Neuronal stem cell (in vitro differentiated cells): Measurements from ENCODE around the gene G3BP2.

Experiments used
- DNase-seq: peaks from one replicate; pipeline ENCODE4 v3.0.0-alpha.2; 2013; ENCODE audit warnings: low spot score
- H2AFZ ChIP-seq: one replicate; pipeline ENCODE4 v1.6.1; 2013; ENCODE audit warnings: mild to moderate bottlenecking, low read length, inconsistent platforms
- H2AK5ac ChIP-seq: 2 replicates; pipeline ENCODE4 v1.6.1; 2013; ENCODE audit warnings: low read depth, mild to moderate bottlenecking, inconsistent platforms, low read length, moderate library complexity, mixed read lengths
- H2BK120ac ChIP-seq: 2 replicates; pipeline ENCODE4 v1.6.1; 2013; ENCODE audit warnings: low read depth, mild to moderate bottlenecking, inconsistent platforms, low read length, moderate library complexity, mixed read lengths
- H2BK12ac ChIP-seq: one replicate; pipeline ENCODE4 v1.6.1; 2013; ENCODE audit warnings: low read length, inconsistent platforms
- H2BK15ac ChIP-seq: 2 replicates; pipeline ENCODE4 v1.6.1; 2013; ENCODE audit warnings: mild to moderate bottlenecking, low read length, inconsistent platforms, mixed read lengths
- H2BK5ac ChIP-seq: one replicate; pipeline ENCODE4 v1.6.1; 2013; ENCODE audit warnings: inconsistent platforms, mild to moderate bottlenecking, low read length, moderate library complexity
- H3K14ac ChIP-seq: one replicate; pipeline ENCODE4 v1.6.1; 2013; ENCODE audit warnings: low read length, inconsistent platforms
- H3K18ac ChIP-seq: 2 replicates; pipeline ENCODE4 v1.6.1; 2013; ENCODE audit warnings: low read length, inconsistent platforms
- H3K23ac ChIP-seq: 2 replicates; pipeline ENCODE4 v1.6.1; 2013; ENCODE audit warnings: low read depth, mild to moderate bottlenecking, mixed read lengths, low read length, inconsistent platforms; ENCODE audit not compliant: poor library complexity
- H3K27ac ChIP-seq: replicated peaks from 3 replicates; pipeline ENCODE4 v1.5.1; 2013; ENCODE audit warnings: low read length, inconsistent platforms
- H3K27me3 ChIP-seq, 3 experiments: 2 replicates each; pipeline ENCODE4 v1.6.1; 2013; ENCODE audit warnings: low read length in 3 of 3, mild to moderate bottlenecking in 2 of 3, inconsistent platforms in 1 of 3, low read depth in 1 of 3, mixed read lengths in 1 of 3, moderate library complexity in 1 of 3; ENCODE audit not compliant: control insufficient read depth in 3 of 3, insufficient read depth in 3 of 3
- H3K36me3 ChIP-seq, 2 donors: replicated peaks in 1 of 2; 2 replicates each; pipeline ENCODE4 v1.6.1; 2013; ENCODE audit warnings: low read length in 2 of 2; ENCODE audit not compliant: control insufficient read depth in 2 of 2, insufficient read depth in 2 of 2
- H3K4ac ChIP-seq: 2 replicates; pipeline ENCODE4 v1.6.1; 2013; ENCODE audit warnings: inconsistent platforms, mild to moderate bottlenecking, low read length, moderate library complexity
- H3K4me1 ChIP-seq, 2 donors: 1 replicate in 1 of 2; 2 replicates in 1 of 2; pipeline ENCODE4 v1.6.1; 2013; ENCODE audit warnings: low read length in 2 of 2, low read depth in 1 of 2; ENCODE audit not compliant: control insufficient read depth in 2 of 2, insufficient read depth in 1 of 2
- H3K4me2 ChIP-seq: one replicate; pipeline ENCODE4 v1.6.1; 2013; ENCODE audit warnings: mild to moderate bottlenecking, low read length, inconsistent platforms; ENCODE audit not compliant: insufficient read depth, poor library complexity, severe bottlenecking
- H3K4me3 ChIP-seq, 2 donors: 2 replicates each; pipeline ENCODE4 v1.5.1; 2013; ENCODE audit warnings: low read length in 2 of 2, mild to moderate bottlenecking in 2 of 2, inconsistent platforms in 1 of 2, moderate library complexity in 1 of 2
- H3K79me1 ChIP-seq: one replicate; pipeline ENCODE4 v1.6.1; 2013; ENCODE audit warnings: low read depth, mild to moderate bottlenecking, inconsistent platforms, low read length, moderate library complexity
- H3K9ac ChIP-seq: one replicate; pipeline ENCODE4 v1.6.1; 2013; ENCODE audit warnings: mild to moderate bottlenecking, low read depth, low read length, inconsistent platforms; ENCODE audit not compliant: poor library complexity
- H3K9me3 ChIP-seq, 2 donors: replicated peaks in 1 of 2; 2 replicates each; pipeline versions ENCODE3 to v1.6.1; 2013; ENCODE audit warnings: low read length in 2 of 2, mild to moderate bottlenecking in 2 of 2, inconsistent platforms in 1 of 2, low read depth in 1 of 2, mixed read lengths in 1 of 2, moderate library complexity in 1 of 2; ENCODE audit not compliant: control insufficient read depth in 2 of 2, insufficient read depth in 1 of 2
- H4K8ac ChIP-seq: one replicate; pipeline ENCODE4 v1.6.1; 2013; ENCODE audit warnings: low read depth, mild to moderate bottlenecking, inconsistent platforms, low read length, moderate library complexity
- H4K91ac ChIP-seq: one replicate; pipeline ENCODE4 v1.6.1; 2013; ENCODE audit warnings: low read length, low read depth, mild to moderate bottlenecking, inconsistent platforms; ENCODE audit not compliant: poor library complexity
- WGBS, 2 donors: extraction: QIAGEN DNeasy Blood & Tissue Kit; methylation state at CpG; one replicate each; pipeline ENCODE4 v1.1.7; 2013; ENCODE audit warnings: missing lambda C conversion rate in 2 of 2, mixed read lengths in 1 of 2; ENCODE audit not compliant: insufficient read length in 2 of 2, insufficient replicate concordance in 1 of 2; ENCODE audit errors: extremely low coverage in 2 of 2; 5-methylcytosine and 5-hydroxymethylcytosine counted together

G3BP2 gene

DNA sequence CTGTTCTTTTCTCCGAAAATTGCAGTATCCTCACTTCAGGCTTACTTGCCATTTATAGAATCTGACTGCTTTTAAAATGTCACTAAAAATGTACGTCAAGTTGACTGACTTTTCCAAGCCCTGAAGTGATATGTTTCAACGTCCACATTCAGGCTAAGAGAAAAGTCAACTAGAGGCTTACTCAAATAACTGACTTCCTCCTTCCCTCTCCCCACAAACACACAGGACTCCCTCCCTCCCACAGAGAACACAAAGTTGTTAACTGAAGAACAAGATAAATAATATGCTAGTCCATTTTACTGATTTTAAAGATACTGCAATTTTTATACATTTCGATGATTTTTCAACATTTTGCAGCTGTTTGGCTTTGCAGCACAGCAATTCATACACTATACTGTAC lies 29.1 kb downstream of the G3BP2 start:
- Histone ChIP-seq H3K23ac (no peak overlapping the region), H3K27ac (no peak overlapping the region), H3K4ac (no peak overlapping the region), H2AK5ac (no peak overlapping the region), H2BK15ac (no peak overlapping the region), H3K9ac (no peak overlapping the region), H4K8ac (no peak overlapping the region), H3K4me3 (no peak overlapping the region), H2BK12ac (no peak overlapping the region), H2BK120ac (no peak overlapping the region), H4K91ac (no peak overlapping the region), H3K36me3 (peaks cover 23 to 91% of the 10 kb centered on the region in 2 donors), H3K79me1 (peaks cover 4% of the 10 kb centered on the region), H3K4me1 (no peaks in the 10 kb centered on the region), H3K14ac (no peak overlapping the region), H2BK5ac (no peak overlapping the region), H3K4me2 (no peak overlapping the region), H3K18ac (no peak overlapping the region), H3K9me3 (no peaks in the 10 kb centered on the region), H3K27me3 (no peaks in the 10 kb centered on the region), H2AFZ (no peak overlapping the region)
- no peak for DNase-seq
- no CpG with 5 or more reads among the region's 4 CpGs for WGBS, 2 donors

- no peak overlapping the region for H2BK5ac ChIP-seq
- no peaks in the 10 kb centered on the region for H3K27me3 ChIP-seq
- DNase-seq, result no peak
- no peak overlapping the region for H3K23ac ChIP-seq
- H3K4me2 ChIP-seq, result no peak overlapping the region
- H2BK120ac ChIP-seq, result no peak overlapping the region
- no peak overlapping the region for H3K14ac ChIP-seq
- no peak overlapping the region for H3K4ac ChIP-seq
- H3K79me1 ChIP-seq, result peaks cover 4% of the 10 kb centered on the region
- H2BK15ac ChIP-seq, result no peak overlapping the region
- peaks cover 23 to 87% of the 10 kb centered on the region in 2 donors for H3K36me3 ChIP-seq
- no peak overlapping the region for H2AK5ac ChIP-seq
- no peak overlapping the region for H3K18ac ChIP-seq
- H3K9me3 ChIP-seq, result no peaks in the 10 kb centered on the region
- no peak overlapping the region for H2BK12ac ChIP-seq
- no peak overlapping the region for H3K4me3 ChIP-seq
- no peak overlapping the region for H2AFZ ChIP-seq
- no CpG with 5 or more reads among the region's 3 CpGs for WGBS, 2 donors
- no peak overlapping the region for H3K9ac ChIP-seq
- H3K4me1 ChIP-seq, result no peaks in the 10 kb centered on the region
- H3K27ac ChIP-seq, result no peak overlapping the region
- no peak overlapping the region for H4K8ac ChIP-seq
- no peak overlapping the region for H4K91ac ChIP-seq
These were observed 29.6 kb downstream of the G3BP2 start for GRCh38 chr4:75643651-75644050.

- H4K8ac ChIP-seq, result no peak overlapping the region
- H3K9me3 ChIP-seq, result no peaks in the 10 kb centered on the region
- H3K27me3 ChIP-seq, result no peaks in the 10 kb centered on the region
- no peak overlapping the region for H2BK120ac ChIP-seq
- no peak overlapping the region for H2BK15ac ChIP-seq
- no CpG with 5 or more reads among the region's 7 CpGs for WGBS, 2 donors
- no peak overlapping the region for H2AK5ac ChIP-seq
- no peak overlapping the region for H3K14ac ChIP-seq
- no peak overlapping the region for H3K18ac ChIP-seq
- H2AFZ ChIP-seq, result no peak overlapping the region
- H3K23ac ChIP-seq, result no peak overlapping the region
- no peaks in the 10 kb centered on the region for H3K79me1 ChIP-seq
- H3K4me2 ChIP-seq, result no peak overlapping the region
- peaks cover 6 to 43% of the 10 kb centered on the region in 2 donors for H3K36me3 ChIP-seq
- no peak overlapping the region for H4K91ac ChIP-seq
- H3K4me3 ChIP-seq, result no peak overlapping the region
- H3K9ac ChIP-seq, result no peak overlapping the region
- DNase-seq, result no peak
- H2BK5ac ChIP-seq, result no peak overlapping the region
- no peak overlapping the region for H3K4ac ChIP-seq
- no peaks in the 10 kb centered on the region for H3K4me1 ChIP-seq
- no peak overlapping the region for H3K27ac ChIP-seq
- H2BK12ac ChIP-seq, result no peak overlapping the region
These were observed 34.0 kb downstream of the G3BP2 start for GRCh38 chr4:75639124-75639695.

DNA sequence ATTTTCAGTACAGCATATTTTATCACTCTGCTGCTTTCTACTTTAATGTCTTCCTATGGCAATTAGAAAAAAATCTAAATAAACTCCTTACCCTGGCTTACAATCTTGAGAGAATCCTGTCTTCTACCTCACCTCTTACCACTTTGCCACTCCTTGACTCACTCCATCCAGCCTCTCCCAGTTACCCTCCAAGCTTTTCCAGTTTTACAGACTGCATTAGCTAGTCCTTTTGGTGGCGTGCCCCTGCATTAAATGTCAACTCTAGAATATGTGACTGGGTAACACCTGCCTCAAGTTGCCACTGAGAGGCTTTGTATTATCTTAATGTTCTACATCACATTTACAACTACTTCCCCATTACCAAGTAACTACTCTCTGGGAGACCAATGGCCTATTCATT lies 35.4 kb downstream of the G3BP2 start:
- Histone ChIP-seq H3K9ac (no peak overlapping the region), H3K9me3 (no peaks in the 10 kb centered on the region), H4K91ac (no peak overlapping the region), H2AFZ (no peak overlapping the region), H3K27ac (no peak overlapping the region), H3K79me1 (no peaks in the 10 kb centered on the region), H3K18ac (no peak overlapping the region), H2AK5ac (no peak overlapping the region), H2BK120ac (no peak overlapping the region), H3K14ac (no peak overlapping the region), H3K4me1 (no peaks in the 10 kb centered on the region), H4K8ac (no peak overlapping the region), H3K23ac (no peak overlapping the region), H3K4me3 (no peak overlapping the region), H2BK12ac (no peak overlapping the region), H3K4me2 (no peak overlapping the region), H3K27me3 (no peaks in the 10 kb centered on the region), H2BK5ac (no peak overlapping the region), H3K36me3 (peaks cover 3 to 29% of the 10 kb centered on the region in 2 donors), H2BK15ac (no peak overlapping the region), H3K4ac (no peak overlapping the region)
- no peak for DNase-seq
- no CpG with 5 or more reads among the region's 1 CpG for WGBS, 2 donors
